NCI-H2196 treated with DMSO at 0.1 percent for 48 hours (cell line): Measurements from ENCODE around the gene PSME3IP1.

Experiments
- DNase-seq: peaks from one replicate; lab custom pipeline; 2025; ENCODE audit not compliant: unreplicated experiment; lab: John Stamatoyannopoulos, UW

PSME3IP1 gene

DNA sequence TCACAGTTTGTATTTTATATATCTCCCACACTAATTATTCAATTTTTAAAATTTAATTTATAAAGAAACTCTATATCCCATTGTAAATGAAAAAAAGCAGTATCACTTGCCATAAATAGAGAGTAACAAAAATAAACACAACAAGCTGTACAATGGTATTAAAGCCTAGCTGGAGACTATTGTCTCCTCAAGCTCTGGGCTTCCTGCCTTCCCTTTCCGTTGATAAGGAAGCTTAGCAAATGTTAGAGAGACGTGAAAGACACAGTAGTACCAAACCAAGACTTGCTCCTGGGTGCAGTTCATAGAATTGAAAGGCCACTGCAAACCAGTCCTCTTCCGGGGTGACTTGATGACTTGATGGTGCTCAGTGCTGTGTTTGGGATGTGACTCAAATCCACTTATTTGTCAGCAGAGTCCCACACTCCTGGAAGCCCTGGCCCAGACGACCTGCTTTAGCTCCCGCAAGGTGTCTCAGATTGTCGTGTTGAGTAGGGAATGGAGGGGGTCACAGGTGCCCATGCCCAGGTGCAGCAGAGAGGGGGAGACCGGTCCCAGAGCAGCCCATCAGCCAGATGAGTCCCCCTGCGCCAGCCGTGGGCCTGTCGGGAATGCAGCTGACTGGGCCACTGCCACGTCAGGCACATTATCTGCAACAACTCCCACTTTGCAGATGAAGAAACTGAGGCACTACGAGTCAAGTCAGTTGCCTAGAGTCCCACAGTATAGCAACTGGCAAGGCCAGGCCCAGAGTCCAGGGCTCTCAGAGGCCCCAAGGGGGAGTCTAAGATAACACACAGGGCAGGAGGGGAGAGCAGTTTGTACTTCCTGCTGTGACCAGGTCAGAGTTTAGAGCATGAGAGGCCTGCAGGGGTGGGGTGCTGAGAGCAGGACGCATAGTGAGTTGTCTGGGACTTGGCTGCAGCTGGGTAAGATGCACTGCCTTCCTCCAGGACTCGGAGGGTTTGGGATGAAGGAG is 40.5 kb downstream of the PSME3IP1 start:
- DNase-seq, result no peak

DNA sequence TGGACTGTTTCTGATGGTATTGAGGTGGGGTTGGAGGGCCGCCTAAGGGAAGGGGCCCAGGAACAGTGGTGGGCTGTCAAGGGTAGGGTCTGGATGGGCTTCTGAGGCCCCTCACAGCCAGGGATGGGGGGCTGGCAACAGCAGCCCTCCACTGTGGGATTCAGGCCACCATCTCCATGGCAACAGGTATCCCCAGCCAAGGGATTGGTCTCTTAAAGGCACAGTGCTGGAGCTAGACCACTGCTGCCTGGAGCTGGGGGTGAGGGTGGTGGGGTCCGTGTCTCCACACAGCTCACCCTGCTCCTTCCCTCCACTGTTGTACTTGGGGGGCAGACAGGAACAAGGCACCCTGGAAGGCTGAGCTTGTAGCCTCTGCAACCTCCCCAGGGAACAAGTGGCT is 41.8 kb downstream of the PSME3IP1 start:
- DNase-seq, result no peak

DNA sequence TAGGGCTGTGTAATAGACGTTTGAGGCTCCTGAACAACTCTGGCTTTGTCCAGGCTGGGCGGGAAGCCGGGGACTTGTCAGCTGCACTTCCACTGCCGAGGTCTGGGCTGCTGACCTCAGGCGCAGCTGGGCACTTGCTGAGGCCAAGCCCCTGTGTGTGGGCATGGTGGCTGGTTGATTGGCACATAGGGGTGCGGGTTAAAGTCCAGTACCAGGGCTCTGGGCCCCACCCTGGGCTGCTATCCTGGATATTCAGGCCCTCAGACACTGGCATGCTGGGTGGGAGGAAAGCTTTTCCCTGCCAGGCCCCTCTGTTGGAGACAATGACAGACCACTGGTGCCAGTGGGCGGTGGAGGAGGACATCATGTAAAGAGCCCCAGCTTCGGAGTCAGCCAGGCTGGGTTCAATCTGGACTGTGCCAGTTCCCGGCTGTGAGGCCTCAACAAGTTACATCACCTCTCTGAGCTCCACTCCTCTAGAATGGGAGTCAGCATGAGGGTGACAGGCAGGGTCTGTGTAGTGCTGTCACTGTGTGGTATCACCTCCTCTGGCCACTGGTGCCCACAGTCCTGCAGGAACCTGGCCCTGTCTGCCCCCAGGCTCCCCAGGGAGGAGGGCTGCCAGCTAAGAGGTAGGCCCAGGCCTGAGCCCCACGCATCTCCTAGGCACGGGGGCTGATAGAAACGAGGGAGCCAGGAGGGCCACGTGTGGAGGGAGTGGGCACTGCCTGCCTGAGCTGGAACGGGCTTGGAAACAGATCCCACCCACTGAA is 42.5 kb downstream of the PSME3IP1 start:
- no peak for DNase-seq

DNA sequence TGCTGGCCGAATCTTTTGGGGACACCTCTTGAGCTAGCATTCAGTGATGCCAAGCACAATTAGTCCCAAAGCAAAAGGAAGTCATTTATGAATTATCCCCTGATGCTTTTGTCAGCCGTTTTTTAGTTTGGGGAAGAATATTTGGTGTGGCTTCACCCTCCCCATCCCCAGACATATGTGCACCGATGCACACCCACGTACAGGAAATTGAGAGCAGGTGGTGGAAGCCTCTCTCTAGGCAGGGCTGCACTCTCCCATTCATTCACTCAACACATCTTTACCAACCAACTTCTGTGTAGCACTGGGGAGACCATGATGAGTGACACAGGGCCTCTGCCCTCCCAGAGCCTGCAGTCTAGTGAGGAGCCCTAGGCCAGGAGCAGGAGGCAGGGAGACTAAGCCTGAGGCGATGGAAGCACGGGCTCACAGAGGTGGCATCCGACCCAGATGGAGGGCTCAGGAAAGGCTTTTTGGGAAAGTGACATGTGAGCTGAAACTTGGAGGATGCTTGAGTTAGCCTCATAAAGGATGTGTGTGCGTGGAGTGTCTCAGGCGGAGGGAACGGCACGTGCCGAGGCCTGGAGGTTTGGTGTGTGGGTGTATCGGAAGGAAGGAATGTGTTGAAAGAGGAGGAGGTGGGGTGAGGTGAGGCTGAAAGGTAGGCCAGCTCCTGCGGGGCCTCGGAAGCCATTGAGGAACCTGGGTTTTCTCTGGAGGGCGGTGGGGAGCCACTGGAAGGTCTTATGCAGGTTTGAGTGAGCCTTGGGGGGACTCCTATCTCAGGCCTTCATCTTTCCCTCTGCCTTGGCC is 43.8 kb downstream of the PSME3IP1 start:
- no peak for DNase-seq

DNA sequence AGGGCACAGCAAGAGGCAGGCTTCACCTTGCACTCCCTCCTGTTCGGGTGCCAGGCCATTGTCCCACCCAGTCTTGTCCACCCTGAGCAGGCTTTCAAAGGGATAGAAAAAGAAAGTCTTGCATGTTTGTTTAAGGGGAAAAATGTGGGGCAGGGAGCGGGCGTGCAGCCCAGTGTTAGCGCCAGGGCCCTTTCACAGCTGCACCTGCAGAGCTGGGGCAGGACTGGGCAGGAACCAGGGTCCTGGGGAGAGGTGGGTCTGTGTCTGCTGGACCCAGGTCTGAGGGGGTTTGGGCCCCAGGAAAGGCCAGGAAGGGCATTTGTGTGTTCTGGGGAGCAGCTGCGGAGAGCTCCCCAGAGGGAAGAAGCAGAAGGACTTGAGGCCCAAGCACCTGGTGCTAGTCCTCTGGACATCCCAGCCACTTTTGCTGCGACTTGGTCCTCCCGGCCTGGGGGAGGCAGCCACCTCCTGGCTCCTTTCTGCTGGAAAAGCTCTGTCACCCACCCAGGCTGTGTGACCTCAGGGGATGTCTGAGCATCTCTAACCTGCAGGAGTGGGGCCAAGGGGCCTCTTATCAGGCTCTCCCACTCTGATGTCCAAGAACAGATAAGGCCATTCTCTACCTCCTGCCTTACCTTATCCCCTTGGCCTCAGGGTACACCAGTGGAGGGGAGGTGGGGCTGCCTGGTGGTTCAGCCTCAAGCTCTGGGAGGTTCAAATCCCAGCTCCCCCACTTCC is 44.7 kb downstream of the PSME3IP1 start:
- DNase-seq, result no peak

DNA sequence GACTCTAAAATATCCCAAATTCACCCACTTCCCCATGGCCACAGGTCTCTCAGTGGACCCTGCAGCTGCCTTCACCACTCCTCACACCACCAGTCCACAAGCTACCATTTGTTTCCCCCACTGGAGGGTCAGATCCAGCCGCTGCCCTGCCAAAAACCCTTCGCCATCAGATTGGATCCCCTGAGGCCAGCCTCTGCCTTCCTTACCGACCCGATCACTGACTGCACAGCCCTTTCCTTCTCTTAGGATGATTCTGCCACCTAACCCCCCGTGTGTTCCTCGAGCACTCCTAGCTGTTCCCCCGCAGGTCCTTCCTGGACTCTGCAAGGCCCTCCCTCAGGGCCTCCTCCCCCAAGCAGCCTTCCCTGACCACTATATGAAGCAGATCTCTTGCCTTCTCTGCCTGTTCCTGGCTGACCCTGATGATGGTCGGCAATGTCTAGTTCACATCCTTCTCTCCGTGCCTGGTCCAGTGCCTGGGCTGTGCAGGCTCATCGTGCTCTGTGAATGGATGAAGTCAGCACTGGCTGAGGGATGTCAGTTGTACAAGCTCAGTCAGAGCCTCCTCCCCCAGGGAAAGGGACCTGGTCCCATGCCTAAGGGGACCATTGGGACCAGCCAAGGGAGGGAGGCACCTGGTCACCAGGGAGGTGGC is 47.4 kb downstream of the PSME3IP1 start:
- no peak for DNase-seq

DNA sequence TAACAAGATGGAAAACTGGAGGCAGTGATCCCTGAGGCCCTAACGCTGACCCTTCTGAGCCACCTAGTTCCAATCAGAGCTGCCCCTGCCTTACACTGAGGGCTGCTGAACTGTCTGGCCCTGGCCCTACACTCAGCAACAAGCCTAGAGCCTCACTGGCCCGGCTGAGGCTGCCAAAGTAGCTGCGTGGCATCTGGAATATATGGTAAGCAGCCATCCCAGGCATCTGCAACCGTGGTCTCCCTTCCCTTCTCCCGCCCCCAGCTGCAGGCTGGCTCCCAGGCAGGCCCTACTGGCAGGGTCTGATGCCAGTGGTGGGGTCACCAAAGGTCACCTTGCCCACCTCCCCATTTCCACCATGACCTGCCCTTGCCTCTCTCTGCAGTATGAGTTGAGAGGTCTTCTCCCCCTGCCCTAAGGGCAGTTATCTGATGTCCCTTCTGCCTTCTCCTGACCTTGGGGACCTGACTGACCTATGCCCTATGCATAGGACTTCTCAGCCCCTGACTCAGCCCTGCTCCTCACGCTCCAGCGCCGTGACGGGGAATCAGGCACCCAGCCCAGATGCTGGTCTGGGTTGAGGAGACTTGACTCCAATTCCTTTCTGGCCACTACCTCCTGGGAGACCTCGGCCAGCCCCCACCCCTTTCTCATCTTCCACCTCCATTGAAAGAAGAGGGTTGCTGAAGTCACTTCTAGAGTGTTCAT is 48.1 kb downstream of the PSME3IP1 start:
- no peak for DNase-seq

DNA sequence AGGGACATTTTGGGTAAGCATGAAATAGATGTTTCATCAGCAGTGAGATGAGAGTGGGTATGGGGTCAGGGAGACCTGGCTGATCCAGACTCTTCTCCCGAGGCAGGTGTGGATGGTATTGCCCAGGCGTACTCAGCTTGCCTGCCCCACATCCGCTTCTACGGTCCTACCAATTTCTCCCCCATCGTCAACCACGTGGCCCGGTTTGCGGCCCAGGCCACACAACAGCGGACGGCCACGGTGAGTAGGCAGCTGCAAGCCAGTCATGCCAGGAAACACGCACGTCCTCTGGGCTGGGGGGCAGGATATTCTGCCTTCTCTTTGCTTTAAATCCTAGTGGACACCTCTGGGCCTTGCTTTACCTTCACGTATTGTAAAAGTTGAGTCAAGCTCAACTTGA is 48.8 kb downstream of the PSME3IP1 start:
- DNase-seq, result no peak

DNA sequence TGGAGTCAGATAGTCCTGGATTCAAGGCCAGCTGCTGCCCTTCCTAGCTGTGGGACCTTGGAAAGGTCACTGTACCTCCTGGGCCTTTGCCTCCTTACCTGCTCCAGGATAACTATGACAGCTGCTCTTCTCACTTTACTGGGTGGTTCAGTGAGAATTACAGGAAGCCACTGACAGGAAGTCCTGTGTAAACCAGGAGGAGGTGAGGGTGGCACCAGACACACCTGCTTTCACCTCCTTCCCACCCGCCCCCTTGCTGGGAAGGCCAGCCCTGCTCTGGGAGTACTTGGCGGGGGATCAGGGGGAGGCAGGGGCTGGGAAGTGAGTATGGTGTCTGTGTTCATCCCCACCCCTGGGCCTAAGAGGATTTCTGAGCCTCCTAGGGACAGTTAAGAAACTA is 50.9 kb downstream of the PSME3IP1 start:
- peak; percentile 12 for DNase-seq

DNA sequence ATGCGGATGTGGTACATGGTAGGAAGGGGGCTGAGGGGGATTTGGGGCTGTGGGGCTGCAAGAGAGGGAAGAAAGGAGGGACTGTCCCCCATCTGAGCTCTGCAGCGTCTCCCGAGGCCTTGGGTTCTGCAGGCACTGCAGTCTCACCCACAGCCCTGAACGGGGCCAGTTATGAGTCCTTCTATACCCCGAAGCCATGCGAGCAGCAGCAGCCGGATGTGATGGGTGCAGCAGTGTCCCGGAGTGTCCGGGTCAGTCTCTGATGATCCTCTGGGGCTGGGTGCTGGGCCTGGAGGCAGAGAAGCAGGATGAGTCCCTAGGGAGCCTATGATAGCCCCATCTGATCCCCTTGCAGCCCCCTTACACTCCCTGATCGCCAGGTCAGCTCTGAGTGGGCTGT is 52.0 kb downstream of the PSME3IP1 start:
- DNase-seq, result no peak

DNA sequence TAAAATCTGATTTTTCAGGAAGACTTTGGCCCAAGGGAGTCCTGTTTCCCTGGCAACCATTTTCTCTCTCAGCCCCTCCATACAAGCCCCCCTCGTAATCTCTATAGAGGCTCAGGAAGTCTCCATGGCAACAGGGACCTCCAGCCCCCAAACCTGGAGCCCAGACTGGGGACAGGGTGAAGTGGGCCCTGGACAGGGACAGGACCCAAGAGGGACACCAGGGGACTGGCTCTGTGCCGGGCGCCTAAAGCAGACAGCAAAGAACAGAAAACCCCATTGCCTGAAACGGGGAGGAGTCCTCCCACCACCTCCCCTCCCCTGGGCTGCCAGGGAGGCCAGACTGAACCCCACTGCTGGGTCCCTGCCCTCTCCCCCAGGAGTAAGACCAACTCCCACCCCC is 52.8 kb downstream of the PSME3IP1 start:
- no peak for DNase-seq

DNA sequence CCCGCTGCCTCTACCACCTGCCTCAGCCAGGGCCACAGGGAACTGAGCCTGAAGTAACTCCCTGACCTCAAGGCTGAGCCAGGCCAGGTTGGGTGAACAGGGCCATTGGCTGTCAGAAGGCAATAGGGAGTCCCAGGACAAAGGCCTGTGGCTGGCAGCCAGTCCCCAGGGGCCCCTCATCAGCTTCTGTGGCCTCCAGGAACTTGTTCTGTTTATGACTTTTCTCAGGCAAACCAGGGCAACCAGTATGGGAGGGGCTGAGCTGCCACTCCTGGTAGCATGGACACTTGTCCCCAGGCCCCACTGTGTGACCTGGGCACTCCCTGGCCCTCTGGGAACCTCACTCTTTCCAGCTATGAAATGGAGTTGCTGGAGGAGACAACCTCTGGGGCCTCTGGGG is 53.4 kb downstream of the PSME3IP1 start:
- no peak for DNase-seq

DNA sequence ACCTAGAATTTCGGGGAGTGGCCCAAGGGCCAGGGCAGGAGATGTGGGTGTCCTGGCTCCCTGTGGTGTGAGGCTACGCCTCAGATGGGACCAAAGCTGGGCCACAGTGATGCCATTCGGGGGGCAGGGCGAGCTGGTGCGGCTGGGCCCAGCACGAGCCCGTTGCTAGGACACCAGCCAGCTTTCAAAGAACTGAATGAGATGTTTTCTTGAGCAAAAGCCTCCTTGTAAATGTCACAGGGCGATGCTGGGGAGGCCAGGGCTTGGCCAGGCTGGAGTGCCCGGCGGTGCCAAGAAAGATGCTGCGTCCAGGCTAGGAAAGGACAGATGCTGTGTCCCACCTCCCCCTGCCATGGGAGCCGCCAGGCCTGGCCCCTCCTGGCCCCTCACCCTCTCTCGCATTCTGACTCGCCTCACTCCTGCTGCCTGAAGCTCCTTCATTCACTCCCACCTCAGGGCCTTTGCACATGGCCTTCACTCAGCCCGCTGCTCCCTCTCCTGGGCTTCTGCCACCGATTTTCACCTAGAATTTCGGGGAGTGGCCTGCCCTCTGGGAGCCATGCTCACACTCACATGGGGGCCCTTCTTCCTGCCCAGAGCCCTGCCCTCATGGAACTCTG is 54.4 kb downstream of the PSME3IP1 start:
- DNase-seq, result no peak

DNA sequence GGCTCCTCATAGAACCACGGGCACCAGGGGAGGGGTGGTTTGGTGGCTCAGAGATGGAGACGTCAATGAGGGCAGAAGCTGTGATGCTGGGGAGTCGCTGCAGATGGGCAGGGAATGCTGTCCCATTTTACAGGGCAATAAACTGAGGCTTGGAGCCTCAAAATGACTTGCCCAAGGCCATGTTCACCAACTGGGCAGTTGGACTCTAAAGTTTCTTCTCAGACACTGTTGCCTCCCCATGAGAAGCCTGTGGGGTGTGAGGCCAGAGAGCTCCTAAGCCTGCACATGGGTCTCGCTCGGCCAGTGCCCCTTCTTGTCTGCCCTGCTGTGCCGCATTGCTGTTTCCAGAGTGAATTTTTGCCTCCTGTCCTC is 54.9 kb downstream of the PSME3IP1 start:
- DNase-seq, result no peak

DNA sequence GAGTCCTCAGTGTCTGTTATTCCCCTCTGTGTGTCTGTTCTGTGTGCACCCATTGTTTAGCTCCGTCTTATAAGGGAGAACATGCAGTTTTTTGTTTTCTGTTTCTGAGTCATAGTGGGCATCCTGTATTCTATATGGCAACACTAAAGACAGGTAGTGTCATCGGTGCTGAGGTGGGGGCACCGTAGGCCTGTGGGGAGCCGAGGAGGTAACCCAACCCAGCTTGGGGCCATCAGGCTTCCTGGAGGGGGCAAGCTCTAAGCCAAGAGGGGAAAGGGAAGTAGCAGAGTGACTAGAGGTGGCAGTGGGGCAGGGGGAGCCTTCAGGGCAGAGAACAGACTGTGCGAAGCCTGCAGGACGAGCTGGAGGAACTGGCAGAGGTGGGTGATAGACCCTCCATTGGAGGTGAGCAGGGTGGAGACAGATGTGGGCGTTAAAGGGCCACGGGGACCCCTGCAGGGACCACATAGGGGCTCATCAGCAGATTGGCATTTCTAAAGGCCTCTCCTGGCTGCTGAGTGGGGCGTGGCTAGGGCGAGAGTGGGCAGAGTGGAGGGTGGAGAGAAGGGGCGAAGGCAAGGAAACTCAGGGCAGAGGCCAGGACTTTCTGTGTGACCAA is 57.0 kb downstream of the PSME3IP1 start:
- DNase-seq, result no peak

DNA sequence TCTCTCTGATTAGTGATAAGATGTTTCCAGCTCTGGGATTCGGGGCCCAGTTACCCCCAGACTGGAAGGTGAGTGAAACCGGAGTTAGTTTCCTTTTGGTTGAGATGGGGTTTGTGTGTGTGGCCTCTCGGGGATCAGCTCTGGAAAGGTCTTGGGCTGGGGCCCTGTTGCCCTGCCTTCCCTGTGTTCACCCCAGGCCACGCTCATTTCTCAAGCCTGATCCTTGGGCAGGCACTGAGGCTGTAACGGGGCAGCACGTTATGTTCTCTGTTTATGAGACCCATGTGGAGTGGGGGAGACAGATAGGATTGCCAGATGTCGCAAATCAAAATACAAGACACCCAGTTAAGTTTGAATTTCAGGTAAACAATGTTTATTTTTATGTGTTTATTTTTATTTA is 58.0 kb downstream of the PSME3IP1 start:
- no peak for DNase-seq

DNA sequence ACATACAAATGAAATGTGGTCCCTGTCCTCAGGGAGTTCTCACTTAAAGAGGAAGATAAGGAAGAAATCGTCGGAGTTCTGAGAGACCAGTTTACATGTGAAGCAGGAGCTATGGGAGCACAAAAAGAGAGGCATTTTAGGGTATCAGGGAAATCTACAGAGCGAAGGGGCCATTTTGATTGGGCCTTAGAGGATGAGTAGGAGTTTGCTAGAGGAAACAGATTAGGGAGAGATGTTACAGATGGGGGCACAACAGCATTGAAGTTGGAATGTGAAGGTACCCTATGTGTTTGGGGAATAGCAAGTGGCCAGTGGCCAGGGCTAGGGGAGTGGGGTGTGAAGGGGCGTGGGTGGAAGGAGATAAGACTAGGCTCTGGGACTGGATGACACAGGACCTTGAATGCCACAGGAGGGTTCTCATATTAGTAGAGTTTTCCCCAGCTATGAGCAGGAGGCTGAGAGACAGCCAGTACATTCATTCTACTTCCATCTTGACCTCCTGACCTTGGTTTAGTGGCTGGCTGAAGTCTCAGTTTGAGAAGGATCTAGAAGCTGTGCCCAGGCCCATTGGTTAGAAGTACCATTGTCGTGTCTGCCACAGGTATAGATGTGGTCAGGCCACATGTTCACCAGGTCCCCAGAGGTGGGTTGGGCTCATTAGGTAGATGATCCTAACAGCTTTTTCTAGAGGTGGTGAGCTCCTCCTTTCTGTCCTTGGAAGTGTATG is 58.6 kb downstream of the PSME3IP1 start:
- no peak for DNase-seq

DNA sequence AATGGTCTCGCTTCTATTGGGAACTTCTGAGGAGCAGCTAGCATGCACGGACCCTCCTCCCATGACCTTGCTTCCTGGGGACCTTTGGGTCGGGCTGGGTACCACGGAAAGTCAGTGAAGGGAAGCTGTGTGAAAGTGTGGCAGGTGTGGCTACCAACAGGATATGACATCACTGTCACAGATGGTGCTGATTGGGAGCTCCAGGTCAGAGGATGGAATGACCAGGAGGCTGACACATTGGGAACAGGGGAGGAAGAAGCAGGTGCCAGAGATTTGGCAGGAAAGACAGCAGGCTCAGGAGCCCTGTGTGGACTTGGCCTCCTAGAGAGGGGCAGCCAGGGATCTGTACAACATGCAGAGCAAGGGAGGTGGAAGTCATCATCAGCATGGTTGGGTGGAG is 59.4 kb downstream of the PSME3IP1 start:
- DNase-seq, result no peak
